Peyer's patch (tissue), 4 donors: ENCODE data around the gene PDLIM5. TPM values are rescaled to one million over a fixed set of nuclear protein-coding genes. Genes with fewer than 3 reads are reported as not detected.
A peak's percentile ranks its signal among the peaks of the same experiment; 100 is the strongest.

Source experiments
- DNase-seq, 3 donors: peaks; one replicate each; pipeline ENCODE4 v3.0.0-alpha.2; 2017 to 2019
- H3K27ac ChIP-seq, 4 donors: fragments of 200-600 bp; sonication (generic); one replicate each; pipeline ENCODE4 v1.5.1; 2016 to 2019
- H3K27me3 ChIP-seq, 2 donors: fragments of 200-600 bp; sonication (generic); one replicate each; pipeline ENCODE4 v1.5.1; 2019
- H3K36me3 ChIP-seq, 3 donors: fragments of 200-600 bp; sonication (generic); one replicate each; pipeline ENCODE4 v1.5.1; 2016 to 2019
- H3K4me1 ChIP-seq, 4 donors: fragments of 200-600 bp; sonication (generic); one replicate each; pipeline ENCODE4 v1.5.1; 2016 to 2019
- H3K4me3 ChIP-seq, 4 donors: fragments of 200-600 bp; sonication (generic); 1 replicate in 3 of 4; 2 replicates in 1 of 4; pipeline ENCODE4 v1.5.1; 2016 to 2019; ENCODE audit warnings: mild to moderate bottlenecking in 1 of 4
- H3K9me3 ChIP-seq, 4 donors: fragments of 200-600 bp; sonication (generic); one replicate each; pipeline ENCODE4 v1.5.1; 2016 to 2019; ENCODE audit warnings: mild to moderate bottlenecking in 1 of 4
- CTCF ChIP-seq, 6 experiments: fragments of 450-650 bp in 4 of 6; fragments of 200-600 bp in 2 of 6; sonication (generic) in 1 of 6; IDR thresholded peaks; one replicate each; pipeline ENCODE4 v1.5.1; 2017 to 2019; ENCODE audit warnings: antibody characterized with exemption in 6 of 6, mild to moderate bottlenecking in 3 of 6, moderate library complexity in 1 of 6
- POLR2A ChIP-seq, 2 donors: fragments of 450-650 bp; IDR thresholded peaks; one replicate each; pipeline ENCODE4 v1.5.1; 2017; ENCODE audit warnings: antibody characterized with exemption in 2 of 2, mild to moderate bottlenecking in 2 of 2, moderate library complexity in 2 of 2
- total RNA-seq, 4 donors: library from RNA; depleted of rRNA; stranded (reverse); fragments of >200 nt; gene quantifications; one replicate each; pipeline ENCODE4 v1.1.0, GENCODE V29; 2016

Gene PDLIM5
- total RNA-seq, 4 donors from 2014 or later = 112 to 197 (median 158) TPM

- Histone ChIP-seq H3K4me3 (no peak overlapping the region), H3K27ac (no peak overlapping the region), H3K36me3 (no peaks in the 10 kb centered on the region), H3K27me3 (no peaks in the 10 kb centered on the region), H3K9me3 (no peaks in the 10 kb centered on the region), H3K4me1 (no peaks in the 10 kb centered on the region)
- DNase-seq = no peak
- TF ChIP-seq CTCF (IDR thresholded peaks at IDR 0.05) (no peak), POLR2A (IDR thresholded peaks at IDR 0.05) (no peak)
Observed at GRCh38 chr4:94495408-94495807, 43.7 kb downstream of the PDLIM5 start.

GRCh38 chr4:94497690-94498089 is 45.9 kb downstream of the PDLIM5 start:
- Histone ChIP-seq H3K4me3 (no peak overlapping the region), H3K27me3 (no peaks in the 10 kb centered on the region), H3K4me1 (no peaks in the 10 kb centered on the region), H3K27ac (no peak overlapping the region), H3K9me3 (no peaks in the 10 kb centered on the region), H3K36me3 (no peaks in the 10 kb centered on the region)
- DNase-seq = no peak
- TF ChIP-seq POLR2A (IDR thresholded peaks at IDR 0.05) (no peak), CTCF (IDR thresholded peaks at IDR 0.05) (no peak)

- no peaks in the 10 kb centered on the region for H3K36me3 ChIP-seq
- no peak for DNase-seq
Observed at GRCh38 chr4:94498502-94498901, 46.8 kb downstream of the PDLIM5 start.

GRCh38 chr4:94500685-94501084 is 48.9 kb downstream of the PDLIM5 start:
- no peak overlapping the region for H3K4me3 ChIP-seq
- no peaks in the 10 kb centered on the region for H3K9me3 ChIP-seq
- H3K27ac ChIP-seq = no peak overlapping the region
- no peaks in the 10 kb centered on the region for H3K27me3 ChIP-seq
- peaks cover 0 to 6% (median 0%) of the 10 kb centered on the region in 4 donors for H3K4me1 ChIP-seq
- H3K36me3 ChIP-seq = no peaks in the 10 kb centered on the region
- no peak for TF ChIP-seq POLR2A (IDR thresholded peaks at IDR 0.05)
- TF ChIP-seq CTCF (IDR thresholded peaks at IDR 0.05) = no peak
- no peak for DNase-seq

More at GRCh38 chr4:94498502-94498901, 46.8 kb downstream of the PDLIM5 start:
- H3K9me3 ChIP-seq = no peaks in the 10 kb centered on the region
- H3K27me3 ChIP-seq = no peaks in the 10 kb centered on the region
- H3K4me3 ChIP-seq = no peak overlapping the region
- H3K4me1 ChIP-seq = no peaks in the 10 kb centered on the region
- TF ChIP-seq POLR2A (IDR thresholded peaks at IDR 0.05) (no peak), CTCF (IDR thresholded peaks at IDR 0.05) (no peak)
- H3K27ac ChIP-seq = no peak overlapping the region

- H3K27ac ChIP-seq = no peak overlapping the region
- TF ChIP-seq POLR2A (IDR thresholded peaks at IDR 0.05) = no peak
- TF ChIP-seq CTCF (IDR thresholded peaks at IDR 0.05) = no peak
- DNase-seq = no peak
- H3K4me3 ChIP-seq = no peak overlapping the region
- H3K4me1 ChIP-seq = peaks cover 0 to 37% (median 0%) of the 10 kb centered on the region in 4 donors
- H3K27me3 ChIP-seq = no peaks in the 10 kb centered on the region
- no peaks in the 10 kb centered on the region for H3K9me3 ChIP-seq
- no peaks in the 10 kb centered on the region for H3K36me3 ChIP-seq
Observed at GRCh38 chr4:94504545-94504944, 52.8 kb downstream of the PDLIM5 start.

GRCh38 chr4:94506822-94507221 is 55.1 kb downstream of the PDLIM5 start:
- Histone ChIP-seq H3K4me3 (no peak overlapping the region), H3K27ac (no peak overlapping the region), H3K36me3 (no peaks in the 10 kb centered on the region), H3K27me3 (no peaks in the 10 kb centered on the region), H3K4me1 (peaks cover 0 to 37% (median 0%) of the 10 kb centered on the region in 4 donors), H3K9me3 (no peaks in the 10 kb centered on the region)
- DNase-seq = peak in 2 of 3 donors; percentile 52 to 53
- no peak for TF ChIP-seq CTCF (IDR thresholded peaks at IDR 0.05)
- no peak for TF ChIP-seq POLR2A (IDR thresholded peaks at IDR 0.05)
